22Rv1 (cell line): ENCODE measurements around the gene SLC1A1.

ENCODE experiments used
- ZFX ChIP-seq: fragments of 450-650 bp; IDR thresholded peaks from 2 replicates; pipeline ENCODE4 v1.6.1; 2017; ENCODE audit warnings: antibody characterized with exemption, borderline replicate concordance
- TF ChIP-seq, protein P1 (sequence below): fragments of 450-650 bp; IDR thresholded peaks from 2 replicates; pipeline ENCODE4 v1.5.1; 2017; ENCODE audit warnings: mild to moderate bottlenecking

DNA sequence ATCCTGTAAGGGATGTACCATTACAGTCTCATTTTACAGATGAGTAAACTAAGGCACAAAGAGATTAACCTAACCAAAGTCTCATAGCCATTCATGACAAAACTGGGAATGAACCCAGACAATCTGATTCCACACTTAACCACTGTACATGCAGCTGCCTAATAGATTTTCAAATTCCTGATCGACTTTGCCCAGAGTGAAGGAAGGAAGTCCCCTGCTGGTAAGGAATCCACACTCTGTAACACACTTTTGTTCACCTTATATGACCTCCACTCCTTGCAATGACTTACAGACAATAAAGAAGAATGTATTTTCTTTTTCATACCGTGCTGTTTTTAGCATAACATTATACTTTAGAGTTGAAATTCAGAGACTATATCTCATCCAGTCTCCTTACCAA is 140.6 kb downstream of the SLC1A1 start:
- TF ChIP-seq, protein P1, sequence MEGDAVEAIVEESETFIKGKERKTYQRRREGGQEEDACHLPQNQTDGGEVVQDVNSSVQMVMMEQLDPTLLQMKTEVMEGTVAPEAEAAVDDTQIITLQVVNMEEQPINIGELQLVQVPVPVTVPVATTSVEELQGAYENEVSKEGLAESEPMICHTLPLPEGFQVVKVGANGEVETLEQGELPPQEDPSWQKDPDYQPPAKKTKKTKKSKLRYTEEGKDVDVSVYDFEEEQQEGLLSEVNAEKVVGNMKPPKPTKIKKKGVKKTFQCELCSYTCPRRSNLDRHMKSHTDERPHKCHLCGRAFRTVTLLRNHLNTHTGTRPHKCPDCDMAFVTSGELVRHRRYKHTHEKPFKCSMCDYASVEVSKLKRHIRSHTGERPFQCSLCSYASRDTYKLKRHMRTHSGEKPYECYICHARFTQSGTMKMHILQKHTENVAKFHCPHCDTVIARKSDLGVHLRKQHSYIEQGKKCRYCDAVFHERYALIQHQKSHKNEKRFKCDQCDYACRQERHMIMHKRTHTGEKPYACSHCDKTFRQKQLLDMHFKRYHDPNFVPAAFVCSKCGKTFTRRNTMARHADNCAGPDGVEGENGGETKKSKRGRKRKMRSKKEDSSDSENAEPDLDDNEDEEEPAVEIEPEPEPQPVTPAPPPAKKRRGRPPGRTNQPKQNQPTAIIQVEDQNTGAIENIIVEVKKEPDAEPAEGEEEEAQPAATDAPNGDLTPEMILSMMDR: no peak
- no peak for TF ChIP-seq ZFX
